ENCODE results near the gene CT45A10. TPM values are rescaled to one million over a fixed set of nuclear protein-coding genes. Genes with fewer than 3 reads are reported as not detected.
"Not testable (repeated sequence)": the region's sequence is repeated elsewhere in the genome, so short reads cannot be mapped to it uniquely, and the experiment has no call there.

Gene CT45A10
- polyA plus RNA-seq, 1 experiment = not detected

DNA sequence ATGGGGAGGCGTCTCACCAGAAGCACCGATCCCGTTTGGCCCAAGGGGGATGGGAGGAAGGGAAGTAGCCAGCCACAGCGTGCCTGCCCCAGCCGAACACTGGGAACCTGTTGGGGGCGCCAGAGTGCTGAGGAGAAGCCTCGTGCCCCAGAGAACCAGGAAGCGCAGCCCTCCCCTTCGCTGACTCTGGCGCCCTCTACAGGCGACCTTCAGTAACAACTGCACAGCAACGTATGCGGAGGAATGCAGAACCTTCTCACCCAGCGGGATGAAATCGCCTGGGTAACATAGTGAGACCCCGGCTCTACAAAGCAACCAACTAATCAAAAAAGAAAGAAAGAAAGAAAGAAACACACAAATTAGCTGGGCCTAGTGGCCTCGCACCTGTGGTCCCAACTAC, 56.1 kb downstream of the CT45A10 start, which contains the start of gene CT45A7:
TSS of gene CT45A7 (minus strand) at position 101 of the 400 bp plus-strand sequence. CDS start 3,747 bp downstream, outside the sequence.
- H3K36me3 ChIP-seq (ENCODE audit: control insufficient read depth, insufficient read depth, low read length); H3K4me3 ChIP-seq (ENCODE audit: low read depth, low read length); CTCF ChIA-PET; H3K27me3 ChIP-seq (ENCODE audit: control insufficient read depth, insufficient read depth, low read length); DNase-seq (ENCODE audit: low read depth); POLR2A ChIA-PET: not testable (repeated sequence)

Other genes starting within 250 kb of the CT45A10 start
- not detected in 2 replicates for gene CT45A1, start 179.8 kb downstream of the CT45A10 start, polyA plus RNA-seq (2011; rRNA removed)
- gene CT45A3, start 125.3 kb downstream of the CT45A10 start, polyA plus RNA-seq (2011; rRNA removed) = not detected in 2 replicates
- not detected in 2 replicates for gene CT45A5, start 107.9 kb downstream of the CT45A10 start, polyA plus RNA-seq (2011; rRNA removed)
- not detected in 2 replicates for gene CT45A6, start 90.7 kb downstream of the CT45A10 start, polyA plus RNA-seq (2011; rRNA removed)
- not detected in 2 replicates for gene CT45A2, start 73.4 kb downstream of the CT45A10 start, polyA plus RNA-seq (2011; rRNA removed)
- gene CT45A7, start 56.2 kb downstream of the CT45A10 start, polyA plus RNA-seq (2011; rRNA removed) = not detected in 2 replicates
- not detected in 2 replicates for gene CT45A8, start 38.9 kb downstream of the CT45A10 start, polyA plus RNA-seq (2011; rRNA removed)
- not detected in 2 replicates for gene CT45A9, start 21.6 kb downstream of the CT45A10 start, polyA plus RNA-seq (2011; rRNA removed)
- gene SAGE1, start 272 bp upstream of the CT45A10 start, polyA plus RNA-seq (2011; rRNA removed) = not detected in 2 replicates
- 9.8 and 21.1 TPM in 2 replicates for gene MMGT1, start 80.5 kb upstream of the CT45A10 start, polyA plus RNA-seq (2011; rRNA removed)
- 6.3 and 12.0 TPM in 2 replicates for gene SLC9A6, start 92.0 kb upstream of the CT45A10 start, polyA plus RNA-seq (2011; rRNA removed)

Data from BJ (cell line).